HG03039 (cell line): ENCODE data around the gene MAML2.

Experiments used
- ATAC-seq: cut with Tn5 transposase; IDR thresholded peaks from one replicate; pipeline ENCODE4 v1.9.1; 2021; ENCODE audit warnings: mild to moderate bottlenecking, moderate library complexity; ENCODE audit not compliant: unreplicated experiment

MAML2 gene

GRCh38 chr11:96139691-96140090 is 203.3 kb downstream of the MAML2 start:
- ATAC-seq: no peak

DNA sequence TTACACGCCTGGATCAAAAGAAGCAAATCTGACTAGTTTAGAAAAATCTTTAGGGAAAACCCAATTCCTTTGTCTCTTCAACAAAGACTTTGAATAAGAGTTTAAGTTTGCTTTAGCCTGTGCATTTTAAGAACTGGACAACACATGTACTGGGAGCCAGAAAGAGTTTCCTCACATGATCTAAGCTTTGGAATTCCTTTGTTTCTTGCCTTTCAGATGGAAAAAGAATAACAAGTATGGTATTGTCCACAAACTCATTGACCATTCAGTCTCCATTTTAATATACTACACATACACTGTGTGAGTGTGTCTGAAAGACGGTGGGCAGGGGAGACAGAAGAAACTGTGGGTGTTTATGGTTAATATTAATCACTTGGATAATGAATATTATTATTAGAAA is 205.6 kb downstream of the MAML2 start:
- ATAC-seq: no peak

DNA sequence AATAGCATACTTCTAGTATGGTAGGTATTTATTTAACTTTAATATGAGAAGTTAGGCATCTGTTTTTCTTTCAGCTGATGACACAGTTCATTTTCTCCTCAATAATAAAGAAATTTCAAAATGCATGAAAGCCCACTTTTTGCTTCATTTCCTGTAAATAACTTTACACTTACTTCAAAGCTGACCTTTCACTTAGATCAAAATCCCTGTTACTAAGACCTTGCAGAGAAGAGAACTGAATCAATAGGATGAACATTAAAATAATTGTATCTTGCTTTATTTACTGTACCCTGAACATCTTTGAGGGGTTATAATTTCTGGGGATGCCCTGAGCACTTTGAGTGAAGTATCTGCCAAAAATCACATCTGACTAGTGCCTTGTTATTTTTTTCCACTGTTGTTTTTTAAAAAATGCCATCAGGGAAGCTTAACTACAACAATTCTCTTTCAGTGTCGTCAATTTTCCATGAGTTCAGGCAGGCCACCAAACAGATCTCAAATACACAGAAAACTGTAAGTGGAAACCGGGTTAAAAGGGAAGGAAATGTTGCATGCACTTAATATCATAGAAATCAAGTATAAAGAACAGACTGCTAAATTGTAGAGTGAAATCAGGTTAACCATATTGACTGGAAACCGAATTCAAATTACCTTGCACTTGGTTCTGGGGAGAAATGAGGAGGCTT is 206.2 kb downstream of the MAML2 start:
- no peak for ATAC-seq

- no peak for ATAC-seq
Observed at GRCh38 chr11:96134602-96135001, 208.4 kb downstream of the MAML2 start.

DNA sequence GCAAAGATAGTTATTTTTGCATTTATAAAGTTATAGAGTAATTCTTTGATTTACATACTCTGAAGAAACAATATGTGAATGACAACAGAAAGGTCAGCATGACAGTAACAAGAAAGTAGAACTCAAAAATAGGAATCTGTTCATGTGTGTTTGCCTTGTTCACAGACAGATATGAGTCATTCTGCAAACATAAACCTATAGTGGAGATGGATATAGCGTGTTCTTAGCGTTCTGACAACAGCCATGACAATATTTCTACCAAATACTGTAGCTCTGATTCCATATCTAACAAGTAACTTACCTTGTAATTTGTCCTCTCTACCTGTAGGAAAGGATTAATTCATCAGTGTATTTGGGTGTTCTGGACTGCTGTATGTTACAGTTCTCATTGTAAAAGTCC is 210.6 kb downstream of the MAML2 start:
- ATAC-seq: no peak

DNA sequence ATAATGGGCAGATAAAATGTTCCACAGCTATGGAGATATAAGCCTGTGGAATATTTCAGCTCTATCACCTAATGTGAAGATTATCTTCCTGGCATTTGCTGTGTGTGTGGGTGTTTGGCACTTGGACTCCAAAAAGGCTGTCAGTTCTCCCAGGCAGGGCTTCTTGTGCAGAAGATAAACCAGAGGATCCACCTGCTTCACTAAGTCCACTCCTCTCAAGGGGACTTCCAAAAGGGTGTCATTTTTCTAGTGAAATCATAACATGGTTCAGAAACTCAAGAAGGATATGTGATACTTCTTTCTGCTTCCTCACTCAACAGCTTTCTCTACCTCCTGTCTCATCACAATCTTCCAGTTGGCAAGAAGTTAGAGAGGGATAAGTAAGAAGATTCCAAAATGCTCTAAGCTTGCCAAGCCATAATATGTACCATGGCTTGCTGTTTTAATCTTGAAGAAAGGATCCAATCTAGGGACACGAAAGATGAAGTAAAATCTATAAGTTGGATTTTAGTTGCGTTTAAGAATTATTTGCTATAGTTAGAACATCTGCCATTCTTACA is 212.9 kb downstream of the MAML2 start:
- ATAC-seq: no peak

DNA sequence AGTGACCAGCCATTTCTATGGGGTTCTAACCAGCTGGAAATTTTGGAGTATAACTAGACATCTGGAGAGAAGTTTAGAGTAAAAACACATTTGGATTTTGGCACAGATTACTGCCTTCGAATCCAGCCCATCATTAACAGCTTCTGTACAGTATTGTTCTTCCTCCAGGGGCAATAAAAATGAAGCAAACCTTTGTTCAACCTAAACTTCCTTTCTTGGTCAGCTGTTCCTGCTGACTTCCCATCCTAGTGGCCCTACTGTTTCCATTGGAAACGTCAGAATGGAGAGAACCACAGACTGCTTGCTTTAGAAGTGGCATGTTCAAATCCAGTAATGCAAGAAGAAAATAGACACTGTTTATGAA is 215.4 kb downstream of the MAML2 start:
- no peak for ATAC-seq

GRCh38 chr11:96126917-96127595 is 215.9 kb downstream of the MAML2 start:
- ATAC-seq: no peak

DNA sequence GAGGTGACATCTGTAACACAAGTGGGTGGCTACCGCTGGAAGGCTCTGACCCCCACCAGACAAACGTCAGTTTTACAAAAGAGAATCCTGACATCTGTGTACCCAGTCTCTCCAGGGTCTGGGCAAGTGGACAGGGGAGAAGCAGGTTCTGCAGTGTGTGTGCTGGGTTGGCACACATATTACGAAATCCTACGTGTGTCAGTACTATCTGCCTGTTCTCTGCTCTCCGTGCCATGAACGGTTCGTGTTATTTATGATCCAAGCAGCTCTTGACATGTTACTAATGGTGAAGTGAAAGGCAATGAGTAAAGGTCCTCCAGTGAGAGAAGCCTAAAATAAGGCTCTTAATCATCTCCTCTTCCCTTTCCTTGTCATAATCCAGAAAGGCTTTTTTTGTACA is 217.6 kb downstream of the MAML2 start:
- no peak for ATAC-seq

GRCh38 chr11:96124155-96124554 is 218.8 kb downstream of the MAML2 start:
- ATAC-seq: no peak

DNA sequence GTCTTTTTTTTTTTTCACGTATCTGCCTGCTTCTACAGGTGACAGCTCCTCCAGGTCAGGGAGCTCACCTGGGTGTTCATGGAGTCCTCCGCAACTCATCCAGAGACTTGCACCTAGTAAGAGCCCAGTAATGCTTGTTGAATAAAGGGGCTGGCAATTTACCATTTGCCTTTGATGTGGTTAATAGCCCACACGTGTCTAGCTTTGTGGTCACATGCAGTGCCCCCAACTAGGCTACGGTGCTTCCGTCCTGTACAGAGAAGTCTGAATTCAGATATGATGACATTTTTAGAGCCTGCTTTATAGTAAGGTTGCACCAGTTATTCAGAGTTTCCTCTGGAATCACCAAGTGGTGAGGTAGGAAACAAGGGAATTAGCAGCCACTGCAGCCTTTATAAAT is 219.7 kb downstream of the MAML2 start:
- ATAC-seq: no peak

GRCh38 chr11:96122601-96123074 is 220.4 kb downstream of the MAML2 start:
- ATAC-seq: no peak

DNA sequence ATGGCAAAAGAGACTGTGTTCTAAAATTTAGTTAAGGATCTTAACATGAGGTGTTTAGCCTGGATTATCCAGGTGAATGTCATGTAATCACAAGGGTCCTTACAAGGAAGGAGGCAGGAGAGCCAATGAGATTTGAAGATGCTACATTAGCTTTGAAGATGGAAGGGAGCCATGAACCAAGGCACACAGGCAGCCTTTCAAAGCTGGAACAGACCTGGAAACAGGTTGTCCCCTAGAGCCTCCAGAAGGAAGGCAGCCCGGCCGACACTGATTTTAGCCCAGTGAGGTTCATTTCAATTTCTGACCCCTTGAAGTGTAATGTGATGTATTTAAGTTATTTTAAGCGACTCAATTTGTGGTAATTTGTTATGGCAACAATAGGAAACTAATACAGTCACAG is 223.8 kb downstream of the MAML2 start:
- ATAC-seq: no peak

DNA sequence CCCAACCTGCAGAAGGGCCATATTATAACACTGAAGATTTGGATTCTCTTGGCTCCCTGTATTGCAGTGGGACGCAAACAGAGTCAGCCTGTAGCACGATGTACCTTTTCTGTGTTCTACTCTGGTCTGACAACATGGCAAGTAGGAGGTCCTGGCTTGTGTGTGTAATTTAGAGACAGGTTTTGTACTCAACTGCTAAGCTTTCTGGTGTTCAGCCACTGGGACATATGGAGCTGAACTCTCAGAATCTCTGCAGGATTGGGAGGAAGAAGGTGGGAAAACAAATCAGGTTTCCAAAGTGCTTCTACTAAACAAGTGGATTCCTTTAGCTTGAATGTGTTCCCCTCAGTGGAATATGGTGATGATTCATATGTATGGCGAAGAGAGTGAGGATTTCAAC is 226.6 kb downstream of the MAML2 start:
- ATAC-seq: no peak

DNA sequence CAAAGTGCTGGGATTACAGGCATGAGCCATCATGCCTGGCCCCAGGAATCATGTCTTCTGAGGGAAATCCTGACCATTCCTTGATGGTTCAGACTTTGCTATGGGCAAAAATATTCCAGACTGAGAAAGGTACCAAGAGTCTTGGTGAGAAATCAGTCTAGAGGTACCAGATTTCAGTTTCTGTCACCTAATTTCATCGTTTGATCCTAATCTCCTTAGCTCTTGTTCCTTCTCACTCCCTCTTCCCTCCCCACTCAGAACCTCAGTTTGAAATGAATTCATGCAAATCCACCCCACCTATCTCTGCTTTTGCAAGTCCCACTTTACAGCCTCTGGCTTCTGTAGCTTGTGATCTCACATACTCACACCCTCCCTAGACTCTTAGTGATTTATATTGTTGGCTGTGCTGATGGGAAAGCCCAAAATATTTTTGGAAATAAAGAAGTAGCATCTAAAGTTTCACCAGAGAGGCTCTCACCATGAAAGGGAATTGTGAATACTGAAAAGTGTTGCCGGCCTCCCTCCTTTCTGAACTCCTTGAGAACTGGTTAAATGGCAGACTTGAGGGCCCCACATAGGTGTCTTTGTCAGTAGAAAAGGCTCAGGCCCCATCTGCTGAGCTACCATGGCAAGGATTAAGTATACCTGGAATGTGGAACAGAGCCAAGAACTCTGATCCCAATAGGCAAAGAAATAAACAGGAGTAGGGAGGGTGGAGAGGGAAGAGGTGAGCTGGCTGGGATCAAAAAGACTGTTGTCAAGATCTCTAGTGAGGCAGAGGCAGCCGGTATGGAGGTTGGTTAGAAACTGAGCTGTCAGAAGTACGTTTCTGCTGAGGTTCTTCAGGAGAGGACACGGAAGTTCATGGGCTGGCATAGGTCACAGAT is 228.6 kb downstream of the MAML2 start:
- ATAC-seq: no peak

DNA sequence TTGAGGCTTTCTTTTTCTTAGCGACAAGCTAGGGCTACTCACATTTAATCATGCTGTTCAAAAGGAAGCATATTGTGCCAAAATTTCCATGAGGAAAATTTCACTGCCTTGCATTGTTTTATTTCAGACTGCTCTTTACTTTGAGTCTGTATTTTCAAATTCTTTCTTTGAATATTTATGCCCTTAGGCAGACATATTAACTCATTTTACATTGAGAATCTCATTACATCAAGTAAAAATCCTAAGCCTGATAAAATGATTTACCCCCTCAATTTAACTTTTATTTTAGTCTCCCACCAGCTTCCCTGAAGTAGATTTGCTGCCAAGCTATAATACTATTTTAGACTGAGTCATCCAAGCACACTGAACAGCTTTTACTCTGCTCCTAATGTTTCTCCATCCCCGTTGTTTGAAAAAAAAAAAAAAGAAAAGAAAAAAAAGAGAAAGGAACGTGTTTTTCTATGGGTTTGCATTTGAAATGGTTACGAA is 229.8 kb downstream of the MAML2 start:
- ATAC-seq: no peak

DNA sequence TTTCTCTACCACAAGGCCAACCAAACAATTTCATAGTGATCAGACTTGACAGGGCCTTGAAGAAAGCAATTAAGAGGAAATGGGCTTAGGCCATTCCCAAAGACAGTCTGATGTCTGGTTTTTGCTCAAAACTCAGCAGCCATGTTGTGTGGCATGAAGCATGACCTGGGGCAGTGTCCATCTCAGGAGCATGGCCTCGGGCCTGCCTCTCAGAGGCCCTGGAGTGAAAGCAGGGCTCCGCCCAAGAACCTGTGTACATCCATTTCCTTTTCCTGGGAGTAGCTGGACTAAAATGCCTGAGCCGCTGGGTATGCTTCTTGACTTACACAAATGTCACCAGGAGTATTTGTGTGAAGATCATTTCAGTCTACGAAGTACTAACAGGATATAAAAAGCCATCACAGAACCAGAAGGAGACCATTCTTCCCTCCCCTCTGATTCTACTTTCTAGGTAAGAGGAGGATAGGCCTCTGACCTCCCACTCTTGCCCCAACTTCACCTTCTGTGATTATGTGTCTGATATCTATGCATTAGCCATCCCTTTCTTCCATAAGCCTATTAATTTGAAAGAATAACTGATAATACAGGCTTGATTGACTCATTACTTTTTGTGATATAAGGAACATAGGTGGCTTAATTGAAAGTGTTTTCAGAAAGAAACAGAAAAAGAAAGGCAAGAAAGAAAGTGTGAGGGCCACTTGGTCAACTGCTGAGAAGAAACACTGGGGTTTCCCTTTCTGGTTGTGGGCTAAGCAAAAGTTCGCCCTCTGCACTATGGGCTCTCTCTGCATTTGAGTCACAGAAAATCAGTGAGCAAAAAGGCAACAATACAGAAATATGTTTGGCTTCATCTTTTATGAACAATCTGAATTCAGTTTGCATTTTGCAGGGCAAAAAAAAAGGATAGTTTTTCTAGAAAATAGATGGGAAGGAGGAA is 230.5 kb downstream of the MAML2 start:
- peak; percentile 90 for ATAC-seq

DNA sequence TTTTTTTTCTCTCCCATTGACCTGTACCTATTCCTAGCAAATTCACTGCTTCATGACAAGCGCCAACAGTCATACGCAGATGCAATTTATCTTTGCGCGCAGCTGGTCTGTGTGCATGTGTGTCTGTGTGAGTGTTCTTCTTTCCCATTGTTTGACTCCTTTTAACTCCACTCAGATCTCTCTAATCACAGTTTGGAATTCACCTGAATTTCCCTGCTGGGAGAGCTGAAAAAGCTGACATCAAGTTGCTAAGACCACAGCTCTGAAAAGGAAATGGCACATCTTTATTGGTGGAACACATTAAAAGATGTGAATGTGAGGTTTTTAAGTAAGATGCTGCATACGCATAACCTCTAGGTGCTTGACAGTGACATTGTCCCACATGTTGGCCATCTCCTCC is 231.7 kb downstream of the MAML2 start:
- ATAC-seq: no peak

DNA sequence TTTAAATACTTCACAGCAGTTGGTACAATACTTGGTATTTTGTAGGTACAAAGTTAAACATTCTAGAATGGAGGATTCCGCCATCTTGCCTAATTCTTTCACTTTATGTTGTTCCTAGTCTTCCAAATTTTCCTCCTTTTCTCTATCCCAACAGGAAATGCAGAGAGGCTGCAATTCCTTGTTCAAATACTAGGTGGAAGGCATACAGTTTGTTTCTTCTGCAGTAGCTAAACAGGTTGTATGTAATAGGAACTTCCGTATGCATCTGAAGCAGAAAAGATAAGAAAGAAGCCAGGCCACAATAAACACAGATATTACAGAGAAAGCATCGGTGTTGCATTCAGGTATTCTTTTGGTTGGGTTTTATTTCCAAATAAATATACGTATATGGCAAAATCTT is 232.7 kb downstream of the MAML2 start:
- no peak for ATAC-seq

GRCh38 chr11:96109331-96110030 is 233.5 kb downstream of the MAML2 start:
- ATAC-seq: no peak
